MCF 10A (cell line): ENCODE measurements around the gene PIWIL4. TPM values are rescaled to one million over a fixed set of nuclear protein-coding genes. Genes with fewer than 3 reads are reported as not detected.

Experiments used
- BruUV-seq: library from RNA; stranded (reverse); fragments of 400-500 nt; replicated peaks from 2 replicates; lab custom pipeline; 2021; lab: Mats Ljungman, UMichigan
- CTCF ChIA-PET: fragments of 300-600 bp; sonication (Branson Sonifier 250); formaldehyde crosslinking; extraction: SDS; loops from one replicate; lab custom pipeline; 2021; ENCODE audit warnings: antibody characterized with exemption, inconsistent platforms; lab: Yijun Ruan, JAX
- POLR2A ChIA-PET: fragments of 300-600, 350-650 bp; sonication (Branson Sonifier 250); formaldehyde crosslinking; extraction: SDS; loops from one replicate; lab custom pipeline; 2020; ENCODE audit warnings: antibody characterized with exemption, inconsistent platforms; lab: Yijun Ruan, JAX
- DNase-seq: peaks from one replicate; pipeline ENCODE4 v3.0.0-alpha.2; 2018; ENCODE audit not compliant: unreplicated experiment
- H3K27ac Mint-ChIP-seq: one replicate; pipeline ENCODE4 v1.8.0; 2022; ENCODE audit warnings: mild to moderate bottlenecking, low read depth, mixed read lengths; ENCODE audit not compliant: unreplicated experiment
- H3K27me3 Mint-ChIP-seq: one replicate; pipeline ENCODE4 v1.8.0; 2022; ENCODE audit warnings: mixed read lengths; ENCODE audit not compliant: insufficient read depth, unreplicated experiment
- H3K36me3 Mint-ChIP-seq: one replicate; pipeline ENCODE4 v1.8.0; 2022; ENCODE audit warnings: mild to moderate bottlenecking, moderate library complexity, mixed read lengths; ENCODE audit not compliant: insufficient read depth, unreplicated experiment
- H3K4me1 Mint-ChIP-seq: one replicate; pipeline ENCODE4 v1.8.0; 2022; ENCODE audit warnings: mixed read lengths; ENCODE audit not compliant: insufficient read depth, unreplicated experiment
- H3K4me3 Mint-ChIP-seq: one replicate; pipeline ENCODE4 v1.8.0; 2022; ENCODE audit warnings: mild to moderate bottlenecking, moderate library complexity, mixed read lengths; ENCODE audit not compliant: unreplicated experiment
- H3K9me3 Mint-ChIP-seq: one replicate; pipeline ENCODE4 v1.8.0; 2022; ENCODE audit warnings: mixed read lengths; ENCODE audit not compliant: unreplicated experiment
- intact Hi-C: fragments of 100-400 bp; cut with micrococcal nuclease; formaldehyde crosslinking; loops from 2 replicates; pipeline ENCODE4 v1.14.1; 2022
- total RNA-seq: library from RNA; stranded (reverse); gene quantifications from 2 replicates; pipeline ENCODE4 v1.2.3, GENCODE V29; 2022
- TF ChIP-seq, protein P1 (sequence below): fragments of 200-600 bp; IDR thresholded peaks from one replicate; pipeline ENCODE4 v1.8.0; 2022; ENCODE audit warnings: antibody characterized with exemption, mild to moderate bottlenecking; ENCODE audit not compliant: unreplicated experiment

PIWIL4 gene
- total RNA-seq, 1 experiment from 2014 or later: not detected

DNA sequence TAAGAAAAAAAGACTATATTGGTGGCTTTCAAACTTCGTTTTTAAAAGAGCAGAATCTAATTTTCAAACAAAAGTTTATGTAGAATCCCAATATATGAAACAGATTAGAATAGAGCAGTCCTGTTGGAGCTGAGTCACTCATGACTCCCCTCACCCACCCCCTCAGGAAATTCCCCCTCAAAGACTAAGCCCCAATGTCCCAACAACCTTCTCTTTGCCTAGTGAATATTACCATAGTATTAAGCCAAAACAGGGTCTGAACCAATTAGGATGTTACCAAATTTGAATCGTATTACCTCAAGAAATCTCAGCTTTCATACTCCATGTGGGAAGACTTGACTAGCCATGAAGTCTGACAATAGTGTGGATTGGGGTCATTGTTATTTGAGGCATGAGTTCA lies 7.8 kb upstream of the PIWIL4 start:
- Mint-ChIP-seq H3K36me3 (no peaks in the 10 kb centered on the region), H3K4me3 (no peak overlapping the region)
- TF ChIP-seq, protein P1, sequence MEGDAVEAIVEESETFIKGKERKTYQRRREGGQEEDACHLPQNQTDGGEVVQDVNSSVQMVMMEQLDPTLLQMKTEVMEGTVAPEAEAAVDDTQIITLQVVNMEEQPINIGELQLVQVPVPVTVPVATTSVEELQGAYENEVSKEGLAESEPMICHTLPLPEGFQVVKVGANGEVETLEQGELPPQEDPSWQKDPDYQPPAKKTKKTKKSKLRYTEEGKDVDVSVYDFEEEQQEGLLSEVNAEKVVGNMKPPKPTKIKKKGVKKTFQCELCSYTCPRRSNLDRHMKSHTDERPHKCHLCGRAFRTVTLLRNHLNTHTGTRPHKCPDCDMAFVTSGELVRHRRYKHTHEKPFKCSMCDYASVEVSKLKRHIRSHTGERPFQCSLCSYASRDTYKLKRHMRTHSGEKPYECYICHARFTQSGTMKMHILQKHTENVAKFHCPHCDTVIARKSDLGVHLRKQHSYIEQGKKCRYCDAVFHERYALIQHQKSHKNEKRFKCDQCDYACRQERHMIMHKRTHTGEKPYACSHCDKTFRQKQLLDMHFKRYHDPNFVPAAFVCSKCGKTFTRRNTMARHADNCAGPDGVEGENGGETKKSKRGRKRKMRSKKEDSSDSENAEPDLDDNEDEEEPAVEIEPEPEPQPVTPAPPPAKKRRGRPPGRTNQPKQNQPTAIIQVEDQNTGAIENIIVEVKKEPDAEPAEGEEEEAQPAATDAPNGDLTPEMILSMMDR: no peak

DNA sequence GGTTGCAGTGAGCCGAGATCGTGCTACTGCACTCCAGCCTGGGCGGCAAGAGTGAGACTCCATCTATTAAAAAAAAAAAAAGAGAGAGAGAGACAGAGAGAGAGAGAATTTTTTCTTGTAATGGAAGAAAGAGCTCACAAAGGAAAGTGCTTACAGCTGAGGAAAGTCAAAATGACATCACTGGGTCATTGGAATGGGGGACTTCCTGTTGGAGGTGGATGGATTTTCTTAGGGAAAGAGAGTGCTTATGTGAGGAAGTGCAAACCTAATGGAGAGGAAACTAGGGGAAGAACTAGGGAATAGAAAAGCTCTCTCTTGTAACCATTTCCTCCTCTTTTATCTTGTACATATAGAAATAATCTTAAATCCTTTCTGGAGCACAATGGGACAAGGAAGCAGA lies 6.3 kb upstream of the PIWIL4 start:
- ChIA-PET CTCF (interaction anchor here (0.6 to 6.2 kb wide), 6 partner anchors 10 to 821 kb away, joined by 3 to 177 read pairs (median 4); no protein-coding TSS in a partner anchor), POLR2A (interaction anchor here (0.6 kb wide), 1 partner anchor 41 kb away, joined by 3 read pairs; no protein-coding TSS in a partner anchor)
- BruUV-seq: no TSS peak
- no peaks in the 10 kb centered on the region for H3K9me3 Mint-ChIP-seq
- TF ChIP-seq, protein P1: no peak
- H3K36me3 Mint-ChIP-seq: no peaks in the 10 kb centered on the region
- H3K4me1 Mint-ChIP-seq: peaks cover 7% of the 10 kb centered on the region
- DNase-seq: no peak
- no peak overlapping the region for H3K27ac Mint-ChIP-seq
- no peak overlapping the region for H3K4me3 Mint-ChIP-seq
- intact Hi-C loops: loop anchor here (5.0 kb wide), 1 partner anchor 379 kb away; no protein-coding TSS in a partner anchor
- no peaks in the 10 kb centered on the region for H3K27me3 Mint-ChIP-seq

More for the DNA sequence above, 7.8 kb upstream of the PIWIL4 start:
- ChIA-PET POLR2A (interaction anchor here (0.8 kb wide), 1 partner anchor 65 kb away, joined by 3 read pairs; the partner anchor contains the start of genes ANKRD49 and MRE11), CTCF (interaction anchor here (0.8 to 1.9 kb wide), 2 partner anchors 37 to 39 kb away, joined by 3 to 16 read pairs; no protein-coding TSS in a partner anchor)
- Mint-ChIP-seq H3K27ac (no peak overlapping the region), H3K4me1 (peaks cover 7% of the 10 kb centered on the region), H3K27me3 (no peaks in the 10 kb centered on the region), H3K9me3 (no peaks in the 10 kb centered on the region)
- no peak for DNase-seq
- intact Hi-C loops: no loop called here
- no TSS peak for BruUV-seq

DNA sequence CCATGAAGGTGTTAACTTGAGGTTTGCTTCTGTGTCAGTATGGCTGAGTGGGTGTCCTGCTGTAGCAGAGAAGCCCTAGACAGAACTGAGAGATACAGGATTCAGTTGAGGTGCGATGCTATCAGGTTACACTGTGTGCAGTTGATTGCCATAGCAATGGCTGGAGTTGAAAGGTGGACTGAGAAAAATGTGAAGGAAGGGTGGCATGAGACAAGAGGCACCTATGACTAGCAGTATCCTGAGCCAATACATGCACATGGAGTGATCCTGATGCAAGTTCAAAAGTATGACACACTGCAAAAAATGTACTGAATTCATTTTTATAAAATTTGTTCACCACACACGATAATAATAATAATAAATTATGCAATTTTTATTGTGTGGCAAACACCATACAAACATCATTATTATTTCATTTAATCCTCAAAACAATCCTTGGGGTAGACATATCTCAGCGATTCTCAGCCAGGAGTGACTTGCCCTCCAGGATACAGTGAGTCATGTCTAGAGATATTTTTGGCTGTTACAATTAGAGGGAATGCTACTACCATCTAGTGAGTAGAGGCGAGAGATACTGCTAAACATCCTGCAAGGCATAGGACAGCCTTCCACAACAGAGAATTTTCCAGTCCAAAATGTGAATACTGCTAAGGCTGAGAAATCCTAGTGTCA lies 3.9 kb upstream of the PIWIL4 start:
- ChIA-PET POLR2A (no interaction called here), CTCF (interaction anchor here (0.6 to 6.2 kb wide), 15 partner anchors 10 to 113 kb away, joined by 3 to 177 read pairs (median 3); partner anchors contain the start of gene C11orf97)
- TF ChIP-seq, protein P1: peak; percentile 50
- Mint-ChIP-seq H3K9me3 (no peaks in the 10 kb centered on the region), H3K27me3 (no peaks in the 10 kb centered on the region), H3K4me1 (peaks cover 7% of the 10 kb centered on the region), H3K27ac (no peak overlapping the region), H3K4me3 (no peak overlapping the region), H3K36me3 (no peaks in the 10 kb centered on the region)
- peak; percentile 68 for DNase-seq
- intact Hi-C loops: loop anchor here (1.0 to 5.0 kb wide), 2 partner anchors 44 to 381 kb away; no protein-coding TSS in a partner anchor
- no TSS peak for BruUV-seq

DNA sequence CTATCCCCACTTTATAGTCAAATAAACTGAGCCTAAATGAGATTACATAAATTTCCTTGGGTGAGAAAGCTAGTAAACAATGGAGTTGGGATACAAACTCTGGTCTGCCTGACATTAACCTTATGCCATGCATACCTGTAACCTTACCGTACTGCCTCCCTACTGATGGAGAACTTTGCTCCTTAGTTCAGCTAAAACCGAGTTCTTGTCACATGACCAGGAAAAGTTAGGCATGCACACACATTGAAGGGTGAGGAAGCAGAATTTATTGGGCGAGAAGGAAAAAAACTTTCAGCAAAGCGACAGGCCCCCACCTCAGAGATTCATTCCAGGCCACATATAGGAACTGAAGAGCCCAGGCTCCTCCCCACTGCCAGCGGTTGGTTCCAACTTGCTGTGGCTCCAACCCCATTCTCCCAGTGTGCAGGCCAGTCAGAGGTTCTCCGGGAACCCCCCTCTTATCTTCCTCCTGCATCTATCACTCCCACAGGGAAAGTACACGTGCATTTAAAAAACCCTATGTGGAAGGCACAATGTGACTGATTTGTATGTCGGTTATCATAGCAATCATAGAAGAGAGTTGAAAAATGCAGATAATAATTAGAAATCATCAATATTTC lies 3.2 kb upstream of the PIWIL4 start:
- H3K36me3 Mint-ChIP-seq: no peaks in the 10 kb centered on the region
- TF ChIP-seq, protein P1: no peak
- DNase-seq: no peak
- intact Hi-C loops: loop anchor here (1.0 to 5.0 kb wide), 2 partner anchors 45 to 382 kb away; no protein-coding TSS in a partner anchor
- POLR2A ChIA-PET: no interaction called here
- no TSS peak for BruUV-seq
- H3K9me3 Mint-ChIP-seq: no peaks in the 10 kb centered on the region
- H3K4me1 Mint-ChIP-seq: peaks cover 7% of the 10 kb centered on the region
- H3K27me3 Mint-ChIP-seq: no peaks in the 10 kb centered on the region
- no peak overlapping the region for H3K4me3 Mint-ChIP-seq
- CTCF ChIA-PET: interaction anchor here (0.6 to 6.2 kb wide), 11 partner anchors 10 to 114 kb away, joined by 3 to 177 read pairs (median 3); no protein-coding TSS in a partner anchor
- no peak overlapping the region for H3K27ac Mint-ChIP-seq
